IMR-90 (cell line): ENCODE data around the gene OVCA2. TPM values are rescaled to one million over a fixed set of nuclear protein-coding genes. Genes with fewer than 3 reads are reported as not detected.

Experiments used
- ATAC-seq: fragments of 200-7000 bp; cut with Tn5 transposase; 2 replicates; pipeline ENCODE4 v1.9.1; 2020; ENCODE audit warnings: low read depth, mild to moderate bottlenecking, moderate library complexity
- BruUV-seq: library from RNA; stranded (reverse); fragments of 400-500 nt; replicated peaks from 2 replicates; lab custom pipeline; 2021; lab: Mats Ljungman, UMichigan
- CTCF ChIA-PET: fragments of 300-600 bp; formaldehyde crosslinking; extraction: SDS; loops from one replicate; lab custom pipeline; 2021; ENCODE audit warnings: antibody characterized with exemption; lab: Yijun Ruan, JAX
- POLR2A ChIA-PET: fragments of 300-600 bp; sonication (Branson Sonifier 250); formaldehyde crosslinking; loops from one replicate; lab custom pipeline; 2022; ENCODE audit warnings: antibody characterized with exemption; ENCODE audit not compliant: unreplicated experiment; lab: Charles Lee
- DNase-seq: peaks from one replicate; pipeline ENCODE4 v3.0.0; 2013
- H2AFZ ChIP-seq: replicated peaks from 2 replicates; pipeline ENCODE3; 2013; ENCODE audit warnings: low read length, mild to moderate bottlenecking; ENCODE audit not compliant: poor library complexity
- H2AK5ac ChIP-seq: 2 replicates; pipeline ENCODE4 v1.6.1; 2013; ENCODE audit warnings: low read depth, low read length, inconsistent platforms
- H2AK9ac ChIP-seq: replicated peaks from 2 replicates; pipeline ENCODE3; 2013; ENCODE audit warnings: mild to moderate bottlenecking, low read depth, low read length, moderate library complexity; ENCODE audit not compliant: poor library complexity
- H2BK120ac ChIP-seq: 2 replicates; pipeline ENCODE4 v1.6.1; 2013; ENCODE audit warnings: low read depth, low read length, inconsistent platforms
- H2BK15ac ChIP-seq: 3 replicates; pipeline ENCODE4 v1.6.1; 2013; ENCODE audit warnings: low read depth, low read length, inconsistent platforms
- H2BK20ac ChIP-seq: 2 replicates; pipeline ENCODE4 v1.6.1; 2013; ENCODE audit warnings: low read depth, mild to moderate bottlenecking, inconsistent platforms, low read length, moderate library complexity
- H2BK5ac ChIP-seq: 2 replicates; pipeline ENCODE4 v1.6.1; 2013; ENCODE audit warnings: mild to moderate bottlenecking, low read depth, low read length, inconsistent platforms; ENCODE audit not compliant: poor library complexity, severe bottlenecking
- H3K14ac ChIP-seq: replicated peaks from 2 replicates; pipeline ENCODE4 v1.6.1; 2013; ENCODE audit warnings: low read depth, low read length, inconsistent platforms
- H3K18ac ChIP-seq: 2 replicates; pipeline ENCODE4 v1.6.1; 2013; ENCODE audit warnings: low read depth, low read length, control low read depth
- H3K23ac ChIP-seq: 2 replicates; pipeline ENCODE4 v1.6.1; 2013; ENCODE audit warnings: low read depth, low read length, inconsistent platforms
- H3K27ac ChIP-seq: 2 replicates; pipeline ENCODE4 v1.5.1; 2013; ENCODE audit warnings: mild to moderate bottlenecking, control low read depth, low read length; ENCODE audit not compliant: insufficient read depth
- H3K27me3 ChIP-seq: 2 replicates; pipeline ENCODE4 v1.6.1; 2013; ENCODE audit warnings: low read length; ENCODE audit not compliant: control insufficient read depth, insufficient read depth
- H3K36me3 ChIP-seq: 2 replicates; pipeline ENCODE4 v1.6.1; 2013; ENCODE audit warnings: low read length, mixed read lengths; ENCODE audit not compliant: control insufficient read depth, insufficient read depth
- H3K4ac ChIP-seq: 2 replicates; pipeline ENCODE4 v1.6.1; 2013; ENCODE audit warnings: low read depth, low read length, inconsistent platforms
- H3K4me1 ChIP-seq: 2 replicates; pipeline ENCODE4 v1.6.1; 2013; ENCODE audit warnings: low read length, mixed read lengths; ENCODE audit not compliant: control insufficient read depth, insufficient read depth
- H3K4me2 ChIP-seq: 2 replicates; pipeline ENCODE4 v1.6.1; 2013; ENCODE audit warnings: low read depth, mild to moderate bottlenecking, control low read depth, low read length, moderate library complexity
- H3K4me3 ChIP-seq: 2 replicates; pipeline ENCODE4 v1.5.1; 2013; ENCODE audit warnings: low read depth, mild to moderate bottlenecking, control low read depth, low read length, moderate library complexity; ENCODE audit not compliant: insufficient read depth
- H3K56ac ChIP-seq: 2 replicates; pipeline ENCODE4 v1.6.1; 2013; ENCODE audit warnings: low read length, inconsistent platforms; ENCODE audit not compliant: insufficient read depth; ENCODE audit errors: extremely low read depth
- H3K79me1 ChIP-seq, 2 experiments: 2 replicates each; pipeline ENCODE4 v1.6.1; 2013; ENCODE audit warnings: low read length in 2 of 2, inconsistent platforms in 1 of 2, low read depth in 1 of 2
- H3K9ac ChIP-seq: 2 replicates; pipeline ENCODE4 v1.6.1; 2013; ENCODE audit warnings: low read depth, low read length, control low read depth
- H3K9me1 ChIP-seq: 2 replicates; pipeline ENCODE4 v1.6.1; 2013; ENCODE audit warnings: low read length, inconsistent platforms; ENCODE audit not compliant: insufficient read depth
- H3K9me3 ChIP-seq: 2 replicates; pipeline ENCODE4 v1.6.1; 2013; ENCODE audit warnings: low read length; ENCODE audit not compliant: control insufficient read depth, insufficient read depth
- H4K20me1 ChIP-seq: 2 replicates; pipeline ENCODE4 v1.6.1; 2013; ENCODE audit warnings: low read length, inconsistent platforms; ENCODE audit not compliant: insufficient read depth
- H4K5ac ChIP-seq: 2 replicates; pipeline ENCODE4 v1.6.1; 2013; ENCODE audit warnings: mild to moderate bottlenecking, low read depth, low read length, control low read depth
- H4K8ac ChIP-seq, 2 experiments: 2 replicates each; pipeline ENCODE4 v1.6.1; 2013; ENCODE audit warnings: low read depth in 2 of 2, low read length in 2 of 2, control low read depth in 1 of 2, inconsistent platforms in 1 of 2
- H4K91ac ChIP-seq: 2 replicates; pipeline ENCODE4 v1.6.1; 2013; ENCODE audit warnings: low read depth, low read length, inconsistent platforms; ENCODE audit not compliant: insufficient read depth
- CEBPB ChIP-seq: IDR thresholded peaks from 2 replicates; pipeline ENCODE4 v1.6.1; 2012; ENCODE audit warnings: low read depth, low read length, improper control_type of control experiment
- WGBS, 2 experiments: methylation state at CpG; one replicate each; pipeline versions ENCODE4 v1.1.5 to v1.1.7; 2013; ENCODE audit warnings: missing lambda C conversion rate in 2 of 2; ENCODE audit not compliant: insufficient read length in 1 of 2; ENCODE audit errors: extremely low coverage in 2 of 2; 5-methylcytosine and 5-hydroxymethylcytosine counted together
- dilution Hi-C: fragments of 300-500 bp; cut with HindIII; formaldehyde crosslinking; loops from one replicate; pipeline ENCODE4 v1.14.3; 2018; ENCODE audit warnings: low sequenced_read_pairs; ENCODE audit not compliant: unreplicated experiment
- in situ Hi-C: fragments of 300-500 bp; cut with MboI; formaldehyde crosslinking; loops from 3 replicates; pipeline ENCODE4 v1.14.3; 2019; ENCODE audit warnings: low sequenced_read_pairs, inconsistent platforms, mixed read lengths
- intact Hi-C: fragments of 100-400 bp; cut with micrococcal nuclease; formaldehyde crosslinking; loops from 2 replicates; pipeline ENCODE4 v1.10.0; 2022
- polyA plus RNA-seq, 3 experiments: library from polyadenylated mRNA; depleted of rRNA; stranded (reverse); fragments of >200 nt; gene quantifications; 2 replicates each; pipeline ENCODE4 v1.2.3, GENCODE V29; 2012; ENCODE audit warnings: low replicate concordance in 1 of 3
- total RNA-seq: library from RNA; depleted of rRNA; stranded (reverse); fragments of >200 nt; gene quantifications from 2 replicates; pipeline ENCODE4 v1.2.3, GENCODE V29; 2012
- TF ChIP-seq, protein P1 (sequence below): fragments of 150-350 bp; IDR thresholded peaks from 2 replicates; pipeline ENCODE4 v1.6.1; 2016; ENCODE audit warnings: low read depth, mild to moderate bottlenecking, low read length, moderate library complexity, borderline replicate concordance

The OVCA2 gene
- total and polyA plus RNA-seq, 2 of the 4 experiments (the other 2 are of a cell fraction): 38.7 to 46.9 TPM

DNA sequence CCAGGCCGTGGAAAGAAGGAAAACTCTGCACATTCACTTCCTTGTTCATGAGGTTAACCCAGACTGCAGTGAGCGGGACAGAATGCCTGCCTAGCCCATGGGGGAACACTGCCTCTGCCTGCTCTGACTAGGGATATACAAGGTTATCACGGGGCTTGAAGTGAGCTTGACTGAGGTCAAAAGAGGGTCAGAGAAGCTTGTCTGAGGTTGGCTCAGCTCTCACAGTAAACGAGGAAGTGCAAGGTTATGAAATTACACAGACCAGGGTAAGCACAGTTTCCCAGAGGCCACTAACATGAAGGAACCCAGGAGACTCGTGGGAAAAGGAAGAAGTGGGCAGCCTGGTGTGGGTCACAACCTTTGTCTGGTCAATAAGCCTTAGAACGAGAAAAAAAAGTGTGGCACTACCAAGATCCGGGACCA is 41.8 kb downstream of the OVCA2 start:
- Histone ChIP-seq H4K8ac (peak overlapping the region; percentile 45 to 93; a peak in 3 of 4 replicates), H3K4me2 (no peak overlapping the region), H2BK120ac (peak overlapping the region; percentile 58), H3K79me1 (peaks cover 0 to 79% of the 10 kb centered on the region in 2 experiments; a peak in 3 of 4 replicates), H2BK15ac (peak overlapping the region; percentile 64; the same call in 2 of the 3 replicates), H2AK9ac (peak overlapping the region; percentile 85), H4K91ac (peak overlapping the region; percentile 85), H3K4me3 (no peak overlapping the region), H3K23ac (peak overlapping the region; percentile 54), H3K9me3 (no peaks in the 10 kb centered on the region), H4K5ac (peak overlapping the region; percentile 3), H3K4me1 (peaks cover 29% of the 10 kb centered on the region), H3K36me3 (peaks cover 21% of the 10 kb centered on the region), H2BK20ac (peak overlapping the region; percentile 81), H3K4ac (peak overlapping the region; percentile 86), H3K14ac (peak overlapping the region; percentile 57), H3K9ac (peak overlapping the region; percentile 19; the same call in 1 of the 2 replicates), H2BK5ac (peak overlapping the region; percentile 85), H3K18ac (peak overlapping the region; percentile 19; the same call in 1 of the 2 replicates), H4K20me1 (no peaks in the 10 kb centered on the region), H3K9me1 (peaks cover 52% of the 10 kb centered on the region), H3K56ac (no peak overlapping the region), H2AK5ac (peak overlapping the region; percentile 87), H3K27ac (peak overlapping the region; percentile 77; the same call in 1 of the 2 replicates), H2AFZ (peak overlapping the region; percentile 40), H3K27me3 (no peaks in the 10 kb centered on the region)
- DNase-seq (no peak), ATAC-seq (no peak)
- ChIA-PET CTCF (no interaction called here), POLR2A (interaction anchor here (0.6 kb wide), 1 partner anchor 28 kb away, joined by 4 read pairs; no protein-coding TSS in a partner anchor)
- intact Hi-C loops: no loop called here
- no peak for TF ChIP-seq CEBPB
- TF ChIP-seq, protein P1, sequence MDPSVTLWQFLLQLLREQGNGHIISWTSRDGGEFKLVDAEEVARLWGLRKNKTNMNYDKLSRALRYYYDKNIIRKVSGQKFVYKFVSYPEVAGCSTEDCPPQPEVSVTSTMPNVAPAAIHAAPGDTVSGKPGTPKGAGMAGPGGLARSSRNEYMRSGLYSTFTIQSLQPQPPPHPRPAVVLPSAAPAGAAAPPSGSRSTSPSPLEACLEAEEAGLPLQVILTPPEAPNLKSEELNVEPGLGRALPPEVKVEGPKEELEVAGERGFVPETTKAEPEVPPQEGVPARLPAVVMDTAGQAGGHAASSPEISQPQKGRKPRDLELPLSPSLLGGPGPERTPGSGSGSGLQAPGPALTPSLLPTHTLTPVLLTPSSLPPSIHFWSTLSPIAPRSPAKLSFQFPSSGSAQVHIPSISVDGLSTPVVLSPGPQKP: no peak
- BruUV-seq: no TSS peak
- in situ Hi-C loops: no loop called here
- WGBS, 2 experiments: 62% methylated on average over 2 of the region's 7 CpGs; no CpG with 5 or more reads in 1 of the 2 experiments
- dilution Hi-C loops: no loop called here
